ENCODE measurements around the gene SLC25A47.

SLC25A47 gene

GRCh38 chr14:100279133-100279532 is 44.0 kb upstream of the SLC25A47 start:
- no peak overlapping the region for H3K4me2 ChIP-seq (ENCODE audit: low read length, poor library complexity, severe bottlenecking)
- WGBS = 64% methylated on average over 2 of the region's 2 CpGs
- no peak overlapping the region for H3K4me3 ChIP-seq (ENCODE audit: insufficient read depth in 1 of 2, low read depth in 1 of 2, low read length in 2 of 2)
- H3K23ac ChIP-seq (ENCODE audit: low read length in 2 of 2) = no peak overlapping the region
- H3K4me1 ChIP-seq (ENCODE audit: control insufficient read depth, insufficient read depth, low read depth, low read length) = peaks cover 14% of the 10 kb centered on the region
- H3K36me3 ChIP-seq (ENCODE audit: control insufficient read depth in 1 of 2, insufficient read depth in 2 of 2, low read depth in 1 of 2, low read length in 2 of 2) = peaks cover 31 to 36% of the 10 kb centered on the region in 2 experiments
- H3K27me3 ChIP-seq (ENCODE audit: control insufficient read depth in 1 of 2, insufficient read depth in 1 of 2, low read length in 2 of 2) = no peaks in the 10 kb centered on the region
- no peak overlapping the region for H4K91ac ChIP-seq (ENCODE audit: low read length)
- H3K79me1 ChIP-seq (replicated peaks; ENCODE audit: low read length, poor library complexity, severe bottlenecking) = peaks cover 26% of the 10 kb centered on the region
- no peak overlapping the region for H2AFZ ChIP-seq (ENCODE audit: low read depth, low read length)
- no peak overlapping the region for H2AK5ac ChIP-seq (ENCODE audit: low read length, severe bottlenecking)
- no peaks in the 10 kb centered on the region for H3K9me3 ChIP-seq (ENCODE audit: control insufficient read depth, low read length)
- H3K9ac ChIP-seq (ENCODE audit: low read length) = no peak overlapping the region
- no peak overlapping the region for H2BK12ac ChIP-seq (ENCODE audit: low read length in 2 of 2)
- no peak overlapping the region for H3K27ac ChIP-seq (ENCODE audit: low read length, poor library complexity, severe bottlenecking)
- no peak overlapping the region for H2BK15ac ChIP-seq (ENCODE audit: low read depth, poor library complexity, severe bottlenecking)
- DNase-seq = no peak
- H2BK5ac ChIP-seq (ENCODE audit: low read depth, low read length, poor library complexity, severe bottlenecking) = no peak overlapping the region
- H4K8ac ChIP-seq (ENCODE audit: low read length) = no peak overlapping the region
- no peak overlapping the region for H2BK120ac ChIP-seq (ENCODE audit: low read depth, low read length)
- no peak overlapping the region for H3K4ac ChIP-seq (ENCODE audit: low read depth in 1 of 2, low read length in 2 of 2)
- peak overlapping the region in 1 of 2 experiments; percentile 48 for H3K18ac ChIP-seq (ENCODE audit: low read depth in 1 of 2, low read length in 2 of 2)
- no peak overlapping the region for H3K14ac ChIP-seq (ENCODE audit: low read length in 2 of 2)

GRCh38 chr14:100279563-100279962 is 43.6 kb upstream of the SLC25A47 start:
- Histone ChIP-seq H3K36me3 (ENCODE audit: control insufficient read depth in 1 of 2, insufficient read depth in 2 of 2, low read depth in 1 of 2, low read length in 2 of 2) (peaks cover 32 to 35% of the 10 kb centered on the region in 2 experiments), H2AK5ac (ENCODE audit: low read length, severe bottlenecking) (no peak overlapping the region), H3K27me3 (ENCODE audit: control insufficient read depth in 1 of 2, insufficient read depth in 1 of 2, low read length in 2 of 2) (no peaks in the 10 kb centered on the region), H2AFZ (ENCODE audit: low read depth, low read length) (no peak overlapping the region), H3K4me3 (ENCODE audit: insufficient read depth in 1 of 2, low read depth in 1 of 2, low read length in 2 of 2) (no peak overlapping the region), H4K8ac (ENCODE audit: low read length) (no peak overlapping the region), H3K9me3 (ENCODE audit: control insufficient read depth, low read length) (no peaks in the 10 kb centered on the region), H4K91ac (ENCODE audit: low read length) (peak overlapping the region; percentile 78), H3K18ac (ENCODE audit: low read depth in 1 of 2, low read length in 2 of 2) (peak overlapping the region in 1 of 2 experiments; percentile 48), H3K4me2 (ENCODE audit: low read length, poor library complexity, severe bottlenecking) (no peak overlapping the region), H3K9ac (ENCODE audit: low read length) (no peak overlapping the region), H3K27ac (ENCODE audit: low read length, poor library complexity, severe bottlenecking) (no peak overlapping the region), H3K4me1 (ENCODE audit: control insufficient read depth, insufficient read depth, low read depth, low read length) (peaks cover 15% of the 10 kb centered on the region), H2BK15ac (ENCODE audit: low read depth, poor library complexity, severe bottlenecking) (peak overlapping the region; percentile 40), H2BK12ac (ENCODE audit: low read length in 2 of 2) (no peak overlapping the region), H2BK5ac (ENCODE audit: low read depth, low read length, poor library complexity, severe bottlenecking) (no peak overlapping the region), H3K4ac (ENCODE audit: low read depth in 1 of 2, low read length in 2 of 2) (no peak overlapping the region), H3K14ac (ENCODE audit: low read length in 2 of 2) (no peak overlapping the region), H3K79me1 (replicated peaks; ENCODE audit: low read length, poor library complexity, severe bottlenecking) (peaks cover 30% of the 10 kb centered on the region), H3K23ac (ENCODE audit: low read length in 2 of 2) (peak overlapping the region in 1 of 2 experiments; percentile 48), H2BK120ac (ENCODE audit: low read depth, low read length) (no peak overlapping the region)
- DNase-seq = no peak
- WGBS = 97% methylated on average over 8 of the region's 8 CpGs

DNA sequence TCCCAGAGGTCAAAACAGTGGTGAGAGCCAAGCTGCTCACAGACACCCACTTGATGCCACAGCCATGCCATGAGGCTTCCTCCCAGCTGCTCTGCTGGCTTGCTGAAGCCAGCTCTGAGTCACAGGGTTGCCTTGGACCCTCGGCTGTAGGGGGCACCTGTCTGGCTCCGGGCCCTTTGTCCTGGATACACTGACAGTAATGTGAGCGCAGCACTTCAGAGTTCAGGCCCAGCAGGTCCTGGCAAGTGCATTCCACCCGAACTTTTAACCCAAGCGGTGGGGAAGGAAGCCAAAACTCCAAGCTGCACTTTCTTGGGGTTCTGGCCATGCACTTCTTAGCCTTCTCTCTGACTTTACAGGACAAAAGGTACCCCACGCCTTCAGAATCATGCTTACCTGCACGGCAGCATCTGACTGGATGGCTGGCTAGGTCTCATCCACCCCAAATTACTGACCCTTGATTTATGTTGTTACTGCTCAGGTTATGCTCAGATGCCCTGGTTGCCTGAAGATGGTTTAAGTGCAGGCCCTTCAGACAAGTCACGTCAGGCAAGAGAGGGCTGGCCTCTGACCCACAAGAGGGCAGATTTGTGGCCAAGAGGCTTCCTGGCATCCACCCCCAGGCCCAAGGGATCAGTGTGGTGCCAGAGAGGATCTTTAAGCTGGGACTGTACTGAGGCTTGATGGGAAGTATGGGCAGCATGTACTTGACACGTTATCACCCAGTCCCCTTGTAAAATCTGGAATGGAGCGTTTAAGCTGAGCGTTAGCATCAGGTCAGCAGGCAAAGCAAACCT is 41.7 kb upstream of the SLC25A47 start:
- Histone ChIP-seq H3K79me1 (replicated peaks; ENCODE audit: low read length, poor library complexity, severe bottlenecking) (peaks cover 32% of the 10 kb centered on the region), H3K27ac (ENCODE audit: low read length, poor library complexity, severe bottlenecking) (no peak overlapping the region), H3K4ac (ENCODE audit: low read depth in 1 of 2, low read length in 2 of 2) (no peak overlapping the region), H3K9me3 (ENCODE audit: control insufficient read depth, low read length) (no peaks in the 10 kb centered on the region), H3K23ac (ENCODE audit: low read length in 2 of 2) (no peak overlapping the region), H2AK5ac (ENCODE audit: low read length, severe bottlenecking) (no peak overlapping the region), H2BK12ac (ENCODE audit: low read length in 2 of 2) (peak overlapping the region in 1 of 2 experiments; percentile 3), H3K9ac (ENCODE audit: low read length) (no peak overlapping the region), H2BK5ac (ENCODE audit: low read depth, low read length, poor library complexity, severe bottlenecking) (no peak overlapping the region), H4K91ac (ENCODE audit: low read length) (no peak overlapping the region), H3K4me2 (ENCODE audit: low read length, poor library complexity, severe bottlenecking) (no peak overlapping the region), H2AFZ (ENCODE audit: low read depth, low read length) (no peak overlapping the region), H3K14ac (ENCODE audit: low read length in 2 of 2) (no peak overlapping the region), H3K36me3 (ENCODE audit: control insufficient read depth in 1 of 2, insufficient read depth in 2 of 2, low read depth in 1 of 2, low read length in 2 of 2) (peaks cover 19 to 33% of the 10 kb centered on the region in 2 experiments), H2BK15ac (ENCODE audit: low read depth, poor library complexity, severe bottlenecking) (no peak overlapping the region), H3K18ac (ENCODE audit: low read depth in 1 of 2, low read length in 2 of 2) (no peak overlapping the region), H2BK120ac (ENCODE audit: low read depth, low read length) (no peak overlapping the region), H3K4me3 (ENCODE audit: insufficient read depth in 1 of 2, low read depth in 1 of 2, low read length in 2 of 2) (no peak overlapping the region), H3K27me3 (ENCODE audit: control insufficient read depth in 1 of 2, insufficient read depth in 1 of 2, low read length in 2 of 2) (no peaks in the 10 kb centered on the region), H3K4me1 (ENCODE audit: control insufficient read depth, insufficient read depth, low read depth, low read length) (peaks cover 26% of the 10 kb centered on the region), H4K8ac (ENCODE audit: low read length) (no peak overlapping the region)
- no peak for DNase-seq
- WGBS = 82% methylated on average over 11 of the region's 11 CpGs

GRCh38 chr14:100282083-100282350 is 41.1 kb upstream of the SLC25A47 start:
- Histone ChIP-seq H2BK12ac (ENCODE audit: low read length in 2 of 2) (no peak overlapping the region), H4K91ac (ENCODE audit: low read length) (no peak overlapping the region), H3K79me1 (replicated peaks; ENCODE audit: low read length, poor library complexity, severe bottlenecking) (peaks cover 35% of the 10 kb centered on the region), H3K4me1 (ENCODE audit: control insufficient read depth, insufficient read depth, low read depth, low read length) (peaks cover 30% of the 10 kb centered on the region), H3K4me2 (ENCODE audit: low read length, poor library complexity, severe bottlenecking) (no peak overlapping the region), H2BK5ac (ENCODE audit: low read depth, low read length, poor library complexity, severe bottlenecking) (no peak overlapping the region), H3K23ac (ENCODE audit: low read length in 2 of 2) (no peak overlapping the region), H3K27me3 (ENCODE audit: control insufficient read depth in 1 of 2, insufficient read depth in 1 of 2, low read length in 2 of 2) (no peaks in the 10 kb centered on the region), H3K18ac (ENCODE audit: low read depth in 1 of 2, low read length in 2 of 2) (no peak overlapping the region), H4K8ac (ENCODE audit: low read length) (no peak overlapping the region), H3K9ac (ENCODE audit: low read length) (no peak overlapping the region), H2AFZ (ENCODE audit: low read depth, low read length) (no peak overlapping the region), H3K36me3 (ENCODE audit: control insufficient read depth in 1 of 2, insufficient read depth in 2 of 2, low read depth in 1 of 2, low read length in 2 of 2) (peaks cover 13 to 31% of the 10 kb centered on the region in 2 experiments), H2BK15ac (ENCODE audit: low read depth, poor library complexity, severe bottlenecking) (no peak overlapping the region), H3K9me3 (ENCODE audit: control insufficient read depth, low read length) (no peaks in the 10 kb centered on the region), H3K4me3 (ENCODE audit: insufficient read depth in 1 of 2, low read depth in 1 of 2, low read length in 2 of 2) (no peak overlapping the region), H3K4ac (ENCODE audit: low read depth in 1 of 2, low read length in 2 of 2) (no peak overlapping the region), H2BK120ac (ENCODE audit: low read depth, low read length) (no peak overlapping the region), H3K27ac (ENCODE audit: low read length, poor library complexity, severe bottlenecking) (no peak overlapping the region), H2AK5ac (ENCODE audit: low read length, severe bottlenecking) (no peak overlapping the region), H3K14ac (ENCODE audit: low read length in 2 of 2) (no peak overlapping the region)
- DNase-seq = no peak
- WGBS = 94% methylated on average over 7 of the region's 7 CpGs

Data from mesenchymal stem cell (in vitro differentiated cells and primary cell).